A549 (cell line): ENCODE measurements around the gene ITGA2.

ENCODE experiments used
- EP300 ChIP-seq, 2 experiments: fragments of >200 bp; sonication (Bioruptor Twin); formaldehyde crosslinking; IDR thresholded peaks; 2 replicates in 1 of 2; 3 replicates in 1 of 2; pipeline ENCODE4 v1.6.1; 2016 to 2017
- ESRRA ChIP-seq: fragments of 150-350 bp; IDR thresholded peaks from 2 replicates; pipeline ENCODE4 v1.6.1; 2014; ENCODE audit warnings: mild to moderate bottlenecking, low read length, borderline replicate concordance
- HDAC2 ChIP-seq: fragments of 200-600 bp; sonication (generic); IDR thresholded peaks from 2 replicates; pipeline ENCODE4 v1.6.1; 2016
- POLR2A ChIP-seq: IDR thresholded peaks from 2 replicates; pipeline ENCODE4 v1.6.1; 2012; ENCODE audit warnings: mild to moderate bottlenecking, low read length
- ZFP36 ChIP-seq: fragments of 450-650 bp; IDR thresholded peaks from 2 replicates; pipeline ENCODE4 v1.6.1; 2014; ENCODE audit warnings: borderline replicate concordance; ENCODE audit not compliant: partially characterized antibody

DNA sequence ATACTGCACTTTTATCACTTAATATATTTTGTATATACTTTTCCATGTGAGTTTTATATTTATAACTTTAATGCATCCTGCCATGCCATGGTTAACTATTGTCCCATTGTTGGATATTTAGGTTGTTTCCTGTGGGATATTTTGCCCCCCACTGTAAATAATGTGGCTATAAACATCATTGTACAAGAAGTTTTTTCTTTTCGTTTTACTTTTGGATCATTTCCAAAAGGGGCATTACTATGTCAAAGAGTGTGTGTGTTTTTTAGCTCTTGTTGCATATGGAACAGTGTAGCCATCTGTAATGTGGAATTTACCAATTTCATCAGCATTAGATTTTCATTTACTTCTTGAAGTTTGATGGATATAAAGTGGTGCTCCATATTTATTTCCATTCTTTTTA lies 13.3 kb downstream of the ITGA2 start:
- TF ChIP-seq HDAC2 (no peak), ESRRA (no peak), ZFP36 (no peak), POLR2A (no peak), EP300 (IDR thresholded peaks at IDR 0.05) (no peak)
